HepG2 (cell line): Measurements from ENCODE around the gene KCNC2.

Source experiments
- FOXA1 ChIP-seq, 2 experiments: fragments of 450-650 bp in 1 of 2; sonication (generic) in 1 of 2; formaldehyde crosslinking in 1 of 2; IDR thresholded peaks; 2 replicates each; pipeline versions ENCODE4 v1.4.0 to v1.6.1; 2016 to 2020; ENCODE audit warnings: missing genetic modification reagents in 1 of 2
- NFRKB ChIP-seq: fragments of 450-650 bp; IDR thresholded peaks from 2 replicates; pipeline ENCODE4 v1.6.1; 2017
- POLR2A ChIP-seq, 2 experiments: IDR thresholded peaks; 2 replicates each; pipeline ENCODE4 v1.6.1; 2011; ENCODE audit warnings: low read depth in 2 of 2, low read length in 2 of 2, mild to moderate bottlenecking in 1 of 2, moderate library complexity in 1 of 2; ENCODE audit not compliant: insufficient read depth in 1 of 2
- POLR2AphosphoS5 ChIP-seq: IDR thresholded peaks from 2 replicates; pipeline ENCODE4 v1.6.1; 2012; ENCODE audit warnings: low read depth, low read length
- SAP130 ChIP-seq: IDR thresholded peaks from 2 replicates; pipeline ENCODE4 v1.6.1; 2016; ENCODE audit warnings: low read depth
- ZKSCAN8 ChIP-seq: IDR thresholded peaks from 2 replicates; pipeline ENCODE4 v1.6.1; 2016; ENCODE audit warnings: borderline replicate concordance, missing genetic modification reagents, missing compliant biosample characterization
- TF ChIP-seq, protein P1 (sequence below): sonication (generic); formaldehyde crosslinking; IDR thresholded peaks from 2 replicates; pipeline ENCODE4 v1.5.0; 2020; ENCODE audit warnings: mild to moderate bottlenecking, missing genetic modification reagents, moderate library complexity

DNA sequence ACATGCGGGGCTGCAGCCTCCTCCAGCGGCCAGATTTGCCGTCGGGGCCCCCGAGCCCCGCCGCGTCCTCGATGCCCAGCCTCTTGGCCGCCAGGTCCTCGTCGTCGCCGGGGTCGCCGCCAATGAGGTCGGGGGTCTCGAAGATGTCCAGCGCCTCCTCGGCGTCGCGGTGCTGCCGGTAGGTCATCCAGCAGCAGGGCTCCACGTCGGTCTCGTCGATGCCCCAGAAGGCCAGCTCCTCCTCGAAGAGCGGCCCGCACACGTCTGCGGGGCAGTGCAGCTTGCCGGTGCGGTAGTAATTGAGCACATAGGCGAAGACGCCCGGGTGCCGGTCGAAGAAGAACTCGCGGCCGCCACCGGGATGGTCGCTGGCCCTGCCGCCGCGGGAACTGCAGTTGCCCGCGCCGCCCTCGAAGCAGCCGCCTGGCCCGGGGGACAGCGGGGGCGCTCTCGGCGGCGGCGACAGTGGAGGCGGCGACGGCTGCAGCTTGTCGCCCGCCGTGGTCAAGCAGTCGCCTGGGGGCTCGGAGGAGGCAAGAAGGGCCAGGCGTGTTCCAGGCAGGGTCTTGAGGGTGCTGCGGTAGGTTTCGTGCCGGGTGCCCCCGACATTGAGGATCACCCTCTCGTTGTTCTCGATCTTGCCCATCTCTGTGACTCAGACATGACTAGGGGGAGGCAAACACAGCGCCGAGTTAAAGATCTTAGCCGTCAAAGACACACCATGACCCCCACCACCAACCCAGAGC lies 2.1 kb downstream of the KCNC2 start:
- TF ChIP-seq FOXA1 (IDR thresholded peaks at IDR 0.05) (no peak), FOXA1 (CRISPR knock-in tag; IDR thresholded peaks at IDR 0.05) (no peak), POLR2A (IDR thresholded peaks at IDR 0.05; ENCODE audit: insufficient read depth in 1 of 2, low read depth in 2 of 2, low read length in 2 of 2) (no peak), SAP130 (CRISPR knock-in tag) (no peak), ZKSCAN8 (no peak), POLR2AphosphoS5 (no peak), NFRKB (no peak)
- TF ChIP-seq, protein P1, sequence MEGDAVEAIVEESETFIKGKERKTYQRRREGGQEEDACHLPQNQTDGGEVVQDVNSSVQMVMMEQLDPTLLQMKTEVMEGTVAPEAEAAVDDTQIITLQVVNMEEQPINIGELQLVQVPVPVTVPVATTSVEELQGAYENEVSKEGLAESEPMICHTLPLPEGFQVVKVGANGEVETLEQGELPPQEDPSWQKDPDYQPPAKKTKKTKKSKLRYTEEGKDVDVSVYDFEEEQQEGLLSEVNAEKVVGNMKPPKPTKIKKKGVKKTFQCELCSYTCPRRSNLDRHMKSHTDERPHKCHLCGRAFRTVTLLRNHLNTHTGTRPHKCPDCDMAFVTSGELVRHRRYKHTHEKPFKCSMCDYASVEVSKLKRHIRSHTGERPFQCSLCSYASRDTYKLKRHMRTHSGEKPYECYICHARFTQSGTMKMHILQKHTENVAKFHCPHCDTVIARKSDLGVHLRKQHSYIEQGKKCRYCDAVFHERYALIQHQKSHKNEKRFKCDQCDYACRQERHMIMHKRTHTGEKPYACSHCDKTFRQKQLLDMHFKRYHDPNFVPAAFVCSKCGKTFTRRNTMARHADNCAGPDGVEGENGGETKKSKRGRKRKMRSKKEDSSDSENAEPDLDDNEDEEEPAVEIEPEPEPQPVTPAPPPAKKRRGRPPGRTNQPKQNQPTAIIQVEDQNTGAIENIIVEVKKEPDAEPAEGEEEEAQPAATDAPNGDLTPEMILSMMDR (CRISPR knock-in tag), result no peak
